ENCODE results near the gene CD28. TPM values are rescaled to one million over a fixed set of nuclear protein-coding genes. Genes with fewer than 3 reads are reported as not detected.

The CD28 gene
- total and polyA plus RNA-seq, 10 donors: 1.3 to 22.4 (median 13.0) TPM

- intact Hi-C loops (cut with DNase I; ENCODE audit: low total_unique reads): no loop called here
- no peak overlapping the region for H3K4me3 ChIP-seq
- WGBS, 5 donors: 89 to 99% (median 94%) methylated on average over 2 of the region's 2 CpGs
These were observed 38.6 kb upstream of the CD28 start for GRCh38 chr2:203667838-203668237.

GRCh38 chr2:203669820-203670219, 36.6 kb upstream of the CD28 start:
- TF ChIP-seq CTCF (IDR thresholded peaks at IDR 0.05 in 8 of 11, conservative IDR thresholded peaks at IDR 0.05 in 3 of 11) (no peak), POLR2A (IDR thresholded peaks at IDR 0.05) (no peak), POLR2AphosphoS5 (IDR thresholded peaks at IDR 0.05) (no peak)

More at GRCh38 chr2:203667838-203668237, 38.6 kb upstream of the CD28 start:
- TF ChIP-seq POLR2A (IDR thresholded peaks at IDR 0.05) (no peak), CTCF (IDR thresholded peaks at IDR 0.05 in 8 of 11, conservative IDR thresholded peaks at IDR 0.05 in 3 of 11) (no peak), POLR2AphosphoS5 (IDR thresholded peaks at IDR 0.05) (no peak)
- H3K9me3 ChIP-seq: no peaks in the 10 kb centered on the region
- H3K4me1 ChIP-seq: no peaks in the 10 kb centered on the region
- no peaks in the 10 kb centered on the region for H3K36me3 ChIP-seq
- no peak overlapping the region for H3K27ac ChIP-seq
- H3K27me3 ChIP-seq (replicated peaks in 1 of 7): peaks cover 0 to 4% (median 0%) of the 10 kb centered on the region in 7 donors
- DNase-seq: no peak

GRCh38 chr2:203670939-203671338, 35.5 kb upstream of the CD28 start:
- H3K27ac ChIP-seq: no peak overlapping the region

More at GRCh38 chr2:203669820-203670219, 36.6 kb upstream of the CD28 start:
- 68 to 87% (median 83%) methylated on average over 2 of the region's 2 CpGs for WGBS, 5 donors
- Histone ChIP-seq H3K4me1 (peaks cover 0 to 6% (median 0%) of the 10 kb centered on the region in 6 donors), H3K9me3 (no peaks in the 10 kb centered on the region), H3K4me3 (no peak overlapping the region), H3K27ac (no peak overlapping the region), H3K36me3 (no peaks in the 10 kb centered on the region), H3K27me3 (replicated peaks in 1 of 7) (peaks cover 0 to 4% (median 0%) of the 10 kb centered on the region in 7 donors)
- no peak for DNase-seq
- intact Hi-C loops (cut with DNase I; ENCODE audit: low total_unique reads): no loop called here

GRCh38 chr2:203671876-203672275, 34.6 kb upstream of the CD28 start:
- Histone ChIP-seq H3K27me3 (replicated peaks in 1 of 7) (no peaks in the 10 kb centered on the region), H3K4me3 (no peak overlapping the region), H3K36me3 (no peaks in the 10 kb centered on the region), H3K4me1 (peaks cover 0 to 6% (median 0%) of the 10 kb centered on the region in 6 donors), H3K9me3 (no peaks in the 10 kb centered on the region), H3K27ac (no peak overlapping the region)
- TF ChIP-seq POLR2A (IDR thresholded peaks at IDR 0.05) (no peak), POLR2AphosphoS5 (IDR thresholded peaks at IDR 0.05) (no peak), CTCF (IDR thresholded peaks at IDR 0.05 in 8 of 11, conservative IDR thresholded peaks at IDR 0.05 in 3 of 11) (no peak)
- intact Hi-C loops (cut with DNase I; ENCODE audit: low total_unique reads): no loop called here
- WGBS, 5 donors: 86 to 100% (median 92%) methylated on average over 1 of the region's 1 CpG
- DNase-seq: no peak

More at GRCh38 chr2:203670939-203671338, 35.5 kb upstream of the CD28 start:
- Histone ChIP-seq H3K27me3 (replicated peaks in 1 of 7) (no peaks in the 10 kb centered on the region), H3K4me3 (no peak overlapping the region), H3K36me3 (no peaks in the 10 kb centered on the region), H3K4me1 (peaks cover 0 to 6% (median 0%) of the 10 kb centered on the region in 6 donors), H3K9me3 (no peaks in the 10 kb centered on the region)
- TF ChIP-seq POLR2AphosphoS5 (IDR thresholded peaks at IDR 0.05): no peak
- TF ChIP-seq CTCF (IDR thresholded peaks at IDR 0.05 in 8 of 11, conservative IDR thresholded peaks at IDR 0.05 in 3 of 11): no peak
- no peak for TF ChIP-seq POLR2A (IDR thresholded peaks at IDR 0.05)
- intact Hi-C loops (cut with DNase I; ENCODE audit: low total_unique reads): no loop called here
- no peak for DNase-seq

Data from spleen (tissue), 11 donors.